Endothelial cell of umbilical vein (primary cell): ENCODE data around the gene NXPE3. TPM values are rescaled to one million over a fixed set of nuclear protein-coding genes. Genes with fewer than 3 reads are reported as not detected.
A peak's percentile ranks its signal among the peaks of the same experiment; 100 is the strongest.

ENCODE experiments used
- BruUV-seq: library from RNA; stranded (reverse); fragments of 400-500 nt; replicated peaks from 2 replicates; lab custom pipeline; 2021; lab: Mats Ljungman, UMichigan
- CTCF ChIA-PET: fragments of 300-600, 350-600 bp; sonication (Branson Sonifier 250); formaldehyde crosslinking; loops from one replicate; lab custom pipeline; 2021; ENCODE audit warnings: antibody characterized with exemption, inconsistent platforms; lab: Charles Lee
- POLR2A ChIA-PET: fragments of 300-600, 350-600 bp; sonication (Branson Sonifier 250); formaldehyde crosslinking; loops from one replicate; lab custom pipeline; 2021; ENCODE audit warnings: antibody characterized with exemption, inconsistent platforms; lab: Charles Lee
- DNase-seq: peaks from one replicate; pipeline ENCODE4 v3.0.0-alpha.2; 2011; ENCODE audit warnings: low read depth, low spot score
- FAIRE-seq: peaks from 2 replicates; lab custom pipeline; 2011; peaks lifted over from hg19 to GRCh38; lab: Jason Lieb, UNC
- H2AFZ ChIP-seq: 2 replicates; pipeline ENCODE4 v1.6.0; 2012; ENCODE audit warnings: low read depth, low read length, control low read depth, inconsistent platforms
- H3K27ac ChIP-seq: 2 replicates; pipeline ENCODE4 v1.5.1; 2011; ENCODE audit warnings: low read depth, mild to moderate bottlenecking, control low read depth, low read length, moderate library complexity; ENCODE audit not compliant: insufficient read depth
- H3K27me3 ChIP-seq, 2 experiments: 2 replicates each; pipeline versions ENCODE4 v1.6.0 to v1.6.1; 2011; ENCODE audit warnings: low read length in 2 of 2, mixed read lengths in 1 of 2; ENCODE audit not compliant: control insufficient read depth in 2 of 2, insufficient read depth in 2 of 2
- H3K36me3 ChIP-seq, 2 experiments: 2 replicates in 1 of 2; 3 replicates in 1 of 2; pipeline ENCODE4 v1.5.1; 2011; ENCODE audit warnings: low read length in 2 of 2, mild to moderate bottlenecking in 1 of 2, moderate library complexity in 1 of 2; ENCODE audit not compliant: control insufficient read depth in 2 of 2, insufficient read depth in 2 of 2; ENCODE audit errors: extremely low read depth in 1 of 2
- H3K4me1 ChIP-seq: 3 replicates; pipeline ENCODE4 v1.5.1; 2011; ENCODE audit warnings: mild to moderate bottlenecking, low read length; ENCODE audit not compliant: control insufficient read depth, insufficient read depth; ENCODE audit errors: extremely low read depth
- H3K4me2 ChIP-seq: 2 replicates; pipeline ENCODE4 v1.6.1; 2011; ENCODE audit warnings: low read length, control low read depth, mixed read lengths; ENCODE audit not compliant: insufficient read depth
- H3K4me3 ChIP-seq, 3 experiments: fragments of 200-600 bp in 1 of 3; sonication (generic), shearing (Covaris generic) in 1 of 3; replicated peaks in 1 of 3; 2 replicates each; pipeline ENCODE4 v1.5.1; 2011 to 2016; ENCODE audit warnings: control low read depth in 3 of 3, low read length in 3 of 3, mild to moderate bottlenecking in 2 of 3, inconsistent platforms in 1 of 3, low read depth in 1 of 3, moderate library complexity in 1 of 3; ENCODE audit not compliant: insufficient read depth in 1 of 3
- H3K79me2 ChIP-seq: 2 replicates; pipeline ENCODE4 v1.6.0; 2012; ENCODE audit warnings: low read length, inconsistent platforms; ENCODE audit not compliant: control insufficient read depth, insufficient read depth
- H3K9ac ChIP-seq: replicated peaks from 2 replicates; pipeline ENCODE3; 2011; ENCODE audit warnings: low read length, control low read depth; ENCODE audit not compliant: insufficient read depth; ENCODE audit errors: extremely low read depth
- H3K9me1 ChIP-seq: replicated peaks from 3 replicates; pipeline ENCODE4 v1.6.0; 2011; ENCODE audit warnings: mild to moderate bottlenecking, low read length; ENCODE audit not compliant: control insufficient read depth, insufficient read depth; ENCODE audit errors: extremely low read depth
- H3K9me3 ChIP-seq: replicated peaks from 2 replicates; pipeline ENCODE4 v1.5.1; 2012; ENCODE audit warnings: low read length, inconsistent platforms; ENCODE audit not compliant: control insufficient read depth, insufficient read depth
- H4K20me1 ChIP-seq: replicated peaks from 2 replicates; pipeline ENCODE3; 2011; ENCODE audit warnings: mild to moderate bottlenecking, low read length; ENCODE audit not compliant: control insufficient read depth, insufficient read depth; ENCODE audit errors: extremely low read depth
- CTCF ChIP-seq, 2 donors: IDR thresholded peaks; 1 replicate in 1 of 2; 2 replicates in 1 of 2; pipeline ENCODE4 v1.5.1; 2011; ENCODE audit warnings: low read length in 2 of 2, mild to moderate bottlenecking in 2 of 2, moderate library complexity in 2 of 2, control low read depth in 1 of 2, inconsistent platforms in 1 of 2, low read depth in 1 of 2; ENCODE audit not compliant: insufficient read depth in 1 of 2; ENCODE audit errors: extremely low read depth in 1 of 2
- EZH2 ChIP-seq: IDR thresholded peaks from 2 replicates; pipeline ENCODE4 v1.6.1; 2012; ENCODE audit warnings: borderline replicate concordance, low read depth, mild to moderate bottlenecking, moderate library complexity, low read length, inconsistent platforms; ENCODE audit not compliant: severe bottlenecking
- FOS ChIP-seq: IDR thresholded peaks from 2 replicates; pipeline ENCODE4 v1.6.1; 2011; ENCODE audit warnings: mild to moderate bottlenecking, low read length, moderate library complexity, borderline replicate concordance; ENCODE audit not compliant: insufficient read depth
- GATA2 ChIP-seq: IDR thresholded peaks from 2 replicates; pipeline ENCODE4 v1.7.0; 2011; ENCODE audit warnings: low read depth, mild to moderate bottlenecking, moderate library complexity, mixed read lengths, low read length; ENCODE audit not compliant: insufficient read length, insufficient read depth
- JUN ChIP-seq: IDR thresholded peaks from 2 replicates; pipeline ENCODE4 v1.6.1; 2011; ENCODE audit warnings: borderline replicate concordance, low read depth; ENCODE audit not compliant: insufficient read length, insufficient read depth
- MYC ChIP-seq: IDR thresholded peaks from one replicate; pipeline ENCODE4 v1.6.1; 2011; ENCODE audit warnings: mild to moderate bottlenecking, low read depth, low read length
- POLR2A ChIP-seq: IDR thresholded peaks from 2 replicates; pipeline ENCODE4 v1.6.1; 2012; ENCODE audit warnings: low read depth, mild to moderate bottlenecking, control low read depth, low read length
- POLR2AphosphoS5 ChIP-seq: IDR thresholded peaks from 2 replicates; pipeline ENCODE4 v1.6.1; 2012; ENCODE audit warnings: low read depth, mild to moderate bottlenecking, control low read depth, low read length, moderate library complexity; ENCODE audit not compliant: insufficient read depth
- dilution Hi-C: fragments of 300-500 bp; cut with MboI; formaldehyde crosslinking; loops from one replicate; pipeline ENCODE4 v1.15.0; 2019; ENCODE audit warnings: low sequenced_read_pairs; ENCODE audit not compliant: extremely low pct_ligation_motif_present
- intact Hi-C: fragments of 100-400 bp; cut with micrococcal nuclease; formaldehyde crosslinking; loops from one replicate; pipeline ENCODE4 v1.10.0; 2022
- polyA plus RNA-seq, 4 experiments: library from polyadenylated mRNA; depleted of rRNA in 3 of 4; stranded (reverse) in 3 of 4; unstranded in 1 of 4; fragments of >200 nt; gene quantifications; 2 replicates each; pipeline versions ENCODE4 v1.2.1 to v1.2.3, GENCODE V29; 2011 to 2012; ENCODE audit warnings: missing spikeins in 1 of 4
- total RNA-seq: library from RNA; stranded (reverse); gene quantifications from 2 replicates; pipeline ENCODE4 v1.2.3, GENCODE V29; 2021

NXPE3 gene
- total and polyA plus RNA-seq, 2 donors (not counting 3 experiments of a cell fraction or from before 2014, with no cell fraction given): 13.7 to 20.3 TPM

- Histone ChIP-seq H3K27ac (no peak overlapping the region), H3K27me3 (no peaks in the 10 kb centered on the region), H3K79me2 (no peaks in the 10 kb centered on the region), H3K4me1 (peaks cover 14% of the 10 kb centered on the region), H3K9ac (no peak overlapping the region), H3K4me2 (no peak overlapping the region), H3K9me1 (no peaks in the 10 kb centered on the region), H4K20me1 (no peaks in the 10 kb centered on the region), H3K9me3 (no peaks in the 10 kb centered on the region), H3K4me3 (no peak overlapping the region), H2AFZ (no peak overlapping the region), H3K36me3 (no peaks in the 10 kb centered on the region)
- intact Hi-C loops: loop anchor here (5.0 kb wide), 1 partner anchor 864 kb away; no protein-coding TSS in a partner anchor
- POLR2A ChIA-PET: no interaction called here
- no peak for DNase-seq
- CTCF ChIA-PET: interaction anchor here (0.9 to 12.9 kb wide), 6 partner anchors 9 to 729 kb away, joined by 3 to 358 read pairs (median 20); no protein-coding TSS in a partner anchor
- dilution Hi-C loops: no loop called here
- BruUV-seq: no TSS peak
- FAIRE-seq: no peak
- no peak for TF ChIP-seq EZH2
- no peak for TF ChIP-seq POLR2A
- no peak for TF ChIP-seq GATA2
- no peak for TF ChIP-seq FOS
- TF ChIP-seq MYC: no peak
- TF ChIP-seq JUN: no peak
These were observed 28.9 kb downstream of the NXPE3 start for GRCh38 chr3:101807888-101808287.

DNA sequence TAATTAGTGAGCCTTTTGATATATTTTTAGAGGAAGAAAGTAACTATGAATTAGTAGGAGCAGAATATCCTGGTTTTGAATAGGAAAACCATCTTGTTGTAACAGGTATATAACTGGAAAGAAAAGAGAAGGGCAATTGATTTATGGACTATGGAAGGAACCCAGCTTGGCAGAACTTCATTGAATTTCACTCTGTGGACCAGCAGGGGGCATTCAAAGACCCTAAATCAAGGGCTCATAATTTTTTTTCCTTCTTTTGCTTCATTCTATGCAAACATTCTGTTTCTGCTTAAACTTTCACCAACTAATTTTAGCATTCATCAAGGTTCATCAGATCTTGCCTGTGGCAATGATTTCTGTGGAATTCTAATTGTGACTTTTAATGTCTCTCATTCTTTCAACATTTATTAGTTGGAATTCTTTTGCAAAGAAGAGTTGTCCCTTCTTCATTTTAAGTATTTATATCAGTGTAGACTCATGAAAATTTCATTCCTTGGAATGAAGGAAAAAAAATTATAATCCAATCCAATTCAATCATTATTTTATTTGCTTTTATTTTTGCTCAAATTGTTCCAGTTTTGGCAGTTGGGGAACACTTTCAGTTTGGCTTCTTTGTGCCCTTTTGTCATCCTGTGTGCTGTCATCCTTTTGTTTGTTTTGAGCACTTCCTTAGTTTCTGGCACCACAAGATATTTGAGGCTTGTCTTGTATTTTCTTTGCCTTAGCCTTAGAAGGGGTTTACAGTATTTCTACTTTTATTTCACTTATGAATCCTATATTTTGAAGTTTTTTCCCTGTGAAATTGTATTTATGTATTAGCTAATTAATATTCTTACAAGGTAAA, 30.4 kb downstream of the NXPE3 start:
- BruUV-seq: no TSS peak
- peak overlapping the region; percentile 60 for H3K27ac ChIP-seq
- no peaks in the 10 kb centered on the region for H3K36me3 ChIP-seq
- dilution Hi-C loops (no loop called here), intact Hi-C loops (loop anchor here (1.0 to 5.0 kb wide), 4 partner anchors 416 to 863 kb away; no protein-coding TSS in a partner anchor)
- H2AFZ ChIP-seq: no peak overlapping the region
- no peaks in the 10 kb centered on the region for H4K20me1 ChIP-seq
- no peaks in the 10 kb centered on the region for H3K27me3 ChIP-seq
- peaks cover 14% of the 10 kb centered on the region for H3K4me1 ChIP-seq
- peak overlapping the region; percentile 46 for H3K4me2 ChIP-seq
- H3K79me2 ChIP-seq: no peaks in the 10 kb centered on the region
- no peaks in the 10 kb centered on the region for H3K9me1 ChIP-seq
- POLR2A ChIA-PET: interaction anchor here (1.3 kb wide), 1 partner anchor 40 kb away, joined by 4 read pairs; the partner anchor contains the start of gene NFKBIZ
- FAIRE-seq (peak; percentile 90), DNase-seq (peak; percentile 69)
- peak overlapping the region; percentile 29 for H3K9ac ChIP-seq
- peak; percentile 3 for TF ChIP-seq JUN
- TF ChIP-seq FOS: no peak
- no peak for TF ChIP-seq POLR2AphosphoS5
- peak; percentile 51 to 59 for TF ChIP-seq CTCF (IDR thresholded peaks at IDR 0.05; ENCODE audit: extremely low read depth in 1 of 2, insufficient read depth in 1 of 2, low read depth in 1 of 2, low read length in 2 of 2)
- H3K9me3 ChIP-seq: no peaks in the 10 kb centered on the region
- CTCF ChIA-PET: interaction anchor here (0.7 to 12.9 kb wide), 15 partner anchors 11 to 727 kb away, joined by 3 to 358 read pairs (median 4); no protein-coding TSS in a partner anchor
- H3K4me3 ChIP-seq: no peak overlapping the region
